22Rv1 (cell line): Measurements from ENCODE around the gene KAT5.

ENCODE experiments used
- ZFX ChIP-seq: fragments of 450-650 bp; IDR thresholded peaks from 2 replicates; pipeline ENCODE4 v1.6.1; 2017; ENCODE audit warnings: antibody characterized with exemption, borderline replicate concordance
- TF ChIP-seq, protein P1 (sequence below): fragments of 450-650 bp; IDR thresholded peaks from 2 replicates; pipeline ENCODE4 v1.5.1; 2017; ENCODE audit warnings: mild to moderate bottlenecking

DNA sequence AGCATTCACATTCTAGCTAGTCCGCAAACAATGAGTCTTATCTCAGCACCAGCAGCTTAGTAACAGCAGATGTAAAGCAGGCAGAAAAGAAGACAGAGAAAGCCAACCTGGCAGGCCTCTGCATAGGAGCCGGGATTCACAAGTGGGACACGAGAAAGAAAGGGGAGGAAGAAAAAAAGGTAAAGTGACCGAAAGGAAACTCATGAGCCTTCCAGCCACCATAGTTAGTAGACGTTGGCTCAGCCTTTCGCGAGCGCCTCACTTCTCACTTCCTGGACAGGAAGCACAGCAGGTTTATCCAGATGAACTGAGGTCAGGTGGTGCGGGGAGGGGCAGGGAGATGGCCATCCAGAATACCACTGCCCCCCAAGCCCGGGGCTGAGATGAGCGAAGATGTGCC is 19.7 kb upstream of the KAT5 start:
- TF ChIP-seq, protein P1, sequence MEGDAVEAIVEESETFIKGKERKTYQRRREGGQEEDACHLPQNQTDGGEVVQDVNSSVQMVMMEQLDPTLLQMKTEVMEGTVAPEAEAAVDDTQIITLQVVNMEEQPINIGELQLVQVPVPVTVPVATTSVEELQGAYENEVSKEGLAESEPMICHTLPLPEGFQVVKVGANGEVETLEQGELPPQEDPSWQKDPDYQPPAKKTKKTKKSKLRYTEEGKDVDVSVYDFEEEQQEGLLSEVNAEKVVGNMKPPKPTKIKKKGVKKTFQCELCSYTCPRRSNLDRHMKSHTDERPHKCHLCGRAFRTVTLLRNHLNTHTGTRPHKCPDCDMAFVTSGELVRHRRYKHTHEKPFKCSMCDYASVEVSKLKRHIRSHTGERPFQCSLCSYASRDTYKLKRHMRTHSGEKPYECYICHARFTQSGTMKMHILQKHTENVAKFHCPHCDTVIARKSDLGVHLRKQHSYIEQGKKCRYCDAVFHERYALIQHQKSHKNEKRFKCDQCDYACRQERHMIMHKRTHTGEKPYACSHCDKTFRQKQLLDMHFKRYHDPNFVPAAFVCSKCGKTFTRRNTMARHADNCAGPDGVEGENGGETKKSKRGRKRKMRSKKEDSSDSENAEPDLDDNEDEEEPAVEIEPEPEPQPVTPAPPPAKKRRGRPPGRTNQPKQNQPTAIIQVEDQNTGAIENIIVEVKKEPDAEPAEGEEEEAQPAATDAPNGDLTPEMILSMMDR: no peak
- TF ChIP-seq ZFX: no peak
